SH-SY5Y (cell line): ENCODE results near the gene UPK3A.

Experiments used
- GATA2 ChIP-seq: IDR thresholded peaks from 2 replicates; pipeline ENCODE4 v1.6.1; 2011; ENCODE audit warnings: mild to moderate bottlenecking, low read depth, low read length
- GATA3 ChIP-seq: IDR thresholded peaks from 2 replicates; pipeline ENCODE4 v1.6.1; 2011; ENCODE audit warnings: low read depth, mild to moderate bottlenecking, low read length, moderate library complexity

DNA sequence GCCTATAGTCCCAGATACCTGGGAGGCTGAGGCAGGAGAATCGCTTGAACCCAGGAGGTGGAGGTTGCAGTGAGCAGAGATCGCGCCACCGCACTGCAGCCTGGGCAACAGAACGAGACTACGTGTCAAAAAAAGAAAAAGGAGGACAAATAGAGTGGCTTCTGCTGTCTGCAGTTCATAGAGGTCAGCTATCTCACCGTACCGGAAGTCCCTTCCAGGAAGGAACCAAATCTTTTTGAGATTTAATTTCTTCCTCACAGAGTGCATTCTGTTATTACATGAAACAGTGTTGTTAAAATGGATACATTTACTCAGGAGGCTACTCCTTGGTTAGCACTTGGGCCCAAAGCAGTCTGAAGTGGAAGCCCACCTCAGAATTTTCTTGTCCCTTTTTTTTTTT, 58.4 kb downstream of the UPK3A start:
- no peak for TF ChIP-seq GATA2
- TF ChIP-seq GATA3 = no peak
